CD4-positive, alpha-beta T cell treated with Interferon alpha-2 for 1 hour (primary cell): Measurements from ENCODE around the gene RFX2.
"Not testable (repeated sequence)": the region's sequence is repeated elsewhere in the genome, so short reads cannot be mapped to it uniquely, and the experiment has no call there.

Experiments used
- DNase-seq, 2 donors: peaks; one replicate each; pipeline ENCODE4 v3.0.0-alpha.2; 2020 to 2022

The RFX2 gene

DNA sequence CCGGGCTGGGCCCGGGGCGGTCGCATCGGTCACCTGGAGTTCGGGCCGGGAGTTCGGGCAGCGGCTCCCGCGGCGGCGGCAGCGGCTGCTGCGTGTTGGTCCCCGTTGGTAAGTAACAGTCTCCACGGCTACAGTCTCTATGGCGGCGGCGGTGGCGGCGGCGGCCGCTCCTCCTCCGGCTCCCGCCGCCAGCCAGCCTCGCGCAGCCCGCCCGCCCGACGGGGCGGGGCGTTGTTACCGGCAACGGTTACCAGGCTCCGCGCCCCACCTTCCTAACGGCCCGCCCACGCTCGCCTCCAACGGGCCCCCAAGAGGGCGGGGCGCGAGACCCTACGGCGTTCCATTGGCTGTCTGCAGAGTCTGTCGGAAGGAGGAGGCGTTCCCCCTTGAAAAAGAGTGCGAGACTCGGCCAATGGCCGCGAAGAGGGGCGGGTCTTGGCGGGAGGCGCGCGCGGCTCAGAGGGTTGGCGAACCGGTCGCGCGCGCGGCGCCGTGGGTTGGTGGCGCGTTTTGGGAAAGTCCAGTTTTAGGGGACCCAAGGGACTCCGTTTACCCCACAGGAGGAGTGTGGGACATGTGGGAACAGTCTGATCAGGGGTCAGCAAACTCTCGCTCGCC lies at the start of gene RFX2:
Gene RFX2, minus strand, starts transcription at position 141 of the 618 bp plus-strand sequence. CDS start 63,004 bp downstream, outside the sequence.
- peak; percentile 99 for DNase-seq

DNA sequence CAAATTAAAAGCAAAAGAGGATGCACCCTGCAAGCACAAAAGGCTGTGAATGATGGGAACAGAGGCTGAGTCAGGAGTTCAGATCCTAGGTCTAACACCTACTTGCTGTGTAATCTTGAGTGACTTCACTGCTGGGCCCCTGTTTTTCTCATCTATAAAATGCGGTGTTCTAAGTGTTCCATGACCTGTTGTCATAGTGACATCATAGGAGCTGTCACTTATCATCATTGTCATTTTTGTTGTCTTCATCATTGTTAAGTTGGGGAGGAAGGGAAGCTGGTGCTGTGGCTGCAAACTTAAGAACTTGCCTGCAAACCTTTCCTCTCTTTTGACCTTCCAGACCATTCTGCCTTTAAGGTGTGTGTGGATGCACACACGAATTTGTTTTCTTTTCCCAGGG lies 45.7 kb upstream of the RFX2 start:
- no peak for DNase-seq

- DNase-seq = no peak
Observed at GRCh38 chr19:6150289-6150688, 40.0 kb upstream of the RFX2 start.

GRCh38 chr19:6141217-6141616 lies 30.9 kb upstream of the RFX2 start:
- DNase-seq = no peak

- no peak for DNase-seq
Observed at GRCh38 chr19:6138511-6138910, 28.2 kb upstream of the RFX2 start.

DNA sequence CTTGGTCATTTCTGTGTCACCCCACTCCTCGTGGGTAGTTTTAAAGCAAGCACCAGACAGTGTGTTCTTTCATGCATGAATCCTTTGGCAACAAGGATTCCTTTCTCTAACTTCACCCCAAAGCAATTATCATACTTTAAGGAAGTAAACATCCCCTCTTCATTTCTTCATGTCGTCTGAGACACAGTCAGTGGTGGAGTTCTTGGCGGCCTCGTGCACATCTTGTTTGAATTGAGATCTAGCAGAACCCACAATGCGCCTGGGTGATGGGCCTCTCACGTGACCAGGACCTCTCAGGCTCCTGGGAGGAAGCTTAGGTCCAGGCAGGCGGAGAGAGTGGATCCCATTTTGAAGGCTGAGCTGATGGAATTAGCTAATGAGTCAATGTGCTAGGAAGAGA lies 27.8 kb upstream of the RFX2 start:
- DNase-seq = no peak

GRCh38 chr19:6133231-6133630 lies 22.9 kb upstream of the RFX2 start:
- DNase-seq = no peak

GRCh38 chr19:6132482-6132881 lies 22.2 kb upstream of the RFX2 start:
- DNase-seq = no peak

GRCh38 chr19:6127716-6128335 lies 17.5 kb upstream of the RFX2 start:
- no peak for DNase-seq

- peak in 1 of 2 donors; percentile 46 for DNase-seq
Observed at GRCh38 chr19:6126335-6126974, 16.2 kb upstream of the RFX2 start.

GRCh38 chr19:6125571-6125989 lies 15.3 kb upstream of the RFX2 start:
- DNase-seq = peak; percentile 73 to 81

DNA sequence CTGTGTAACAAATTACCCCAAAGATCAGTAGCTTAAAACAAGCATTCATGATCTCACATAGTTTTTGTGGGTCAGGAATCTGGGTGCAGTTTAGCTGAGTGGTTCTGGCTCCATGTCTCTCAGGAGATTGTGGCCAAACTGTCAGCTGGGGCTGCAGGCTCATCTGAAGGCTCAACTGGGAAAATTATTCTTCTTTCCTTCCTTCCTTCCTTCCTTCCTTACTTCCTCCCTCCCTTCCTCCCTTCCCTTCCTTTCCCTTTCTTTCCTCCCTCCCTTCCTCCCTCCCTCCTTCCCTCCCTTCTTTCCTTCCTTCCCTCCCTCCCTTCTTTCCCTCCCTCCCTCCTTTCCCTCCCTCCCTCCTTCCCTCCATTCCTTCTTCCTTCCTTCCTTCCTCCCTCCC lies 8.7 kb upstream of the RFX2 start:
- DNase-seq = no peak

GRCh38 chr19:6118043-6118442 lies 7.7 kb upstream of the RFX2 start:
- no peak for DNase-seq

DNA sequence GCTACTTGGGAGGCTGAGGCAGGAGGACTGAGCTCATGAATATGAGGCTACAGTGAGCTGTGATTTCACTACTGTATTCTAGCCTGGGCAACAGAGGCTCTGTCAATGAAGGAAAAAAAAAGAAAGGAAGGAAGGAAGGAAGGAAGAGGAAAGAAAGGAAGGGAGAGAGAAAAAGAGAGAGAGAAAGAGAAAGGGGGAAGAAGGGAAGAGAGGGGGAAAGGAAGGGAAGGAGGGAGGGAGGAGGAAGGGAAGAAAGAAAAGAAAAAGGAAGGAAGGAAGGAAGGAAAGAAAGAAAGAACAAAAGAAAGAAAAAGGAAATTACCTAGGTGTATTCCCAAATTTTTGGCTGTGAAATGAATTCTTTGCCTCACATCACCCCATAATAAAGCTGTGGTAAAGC lies 7.2 kb upstream of the RFX2 start:
- no peak for DNase-seq

GRCh38 chr19:6116749-6117430 lies 6.6 kb upstream of the RFX2 start:
- DNase-seq = no peak

DNA sequence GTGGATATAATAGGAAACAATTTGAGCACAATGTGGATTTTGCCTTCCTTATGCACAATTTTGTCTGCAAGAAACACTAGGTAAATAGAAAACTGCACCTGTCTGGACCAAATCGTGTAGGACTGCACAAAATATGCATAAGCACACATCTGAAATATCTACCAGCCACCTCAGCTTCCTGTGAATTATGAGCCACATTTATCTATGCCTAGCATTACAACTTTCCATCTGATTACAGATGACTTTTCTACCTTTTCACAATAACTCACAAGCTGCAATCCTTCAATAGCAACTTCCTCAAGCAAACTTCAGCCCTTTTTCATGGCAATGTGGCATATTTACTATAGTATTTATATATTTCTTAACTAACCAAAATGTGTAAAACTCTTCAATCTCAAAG lies 5.7 kb upstream of the RFX2 start:
- no peak for DNase-seq

DNA sequence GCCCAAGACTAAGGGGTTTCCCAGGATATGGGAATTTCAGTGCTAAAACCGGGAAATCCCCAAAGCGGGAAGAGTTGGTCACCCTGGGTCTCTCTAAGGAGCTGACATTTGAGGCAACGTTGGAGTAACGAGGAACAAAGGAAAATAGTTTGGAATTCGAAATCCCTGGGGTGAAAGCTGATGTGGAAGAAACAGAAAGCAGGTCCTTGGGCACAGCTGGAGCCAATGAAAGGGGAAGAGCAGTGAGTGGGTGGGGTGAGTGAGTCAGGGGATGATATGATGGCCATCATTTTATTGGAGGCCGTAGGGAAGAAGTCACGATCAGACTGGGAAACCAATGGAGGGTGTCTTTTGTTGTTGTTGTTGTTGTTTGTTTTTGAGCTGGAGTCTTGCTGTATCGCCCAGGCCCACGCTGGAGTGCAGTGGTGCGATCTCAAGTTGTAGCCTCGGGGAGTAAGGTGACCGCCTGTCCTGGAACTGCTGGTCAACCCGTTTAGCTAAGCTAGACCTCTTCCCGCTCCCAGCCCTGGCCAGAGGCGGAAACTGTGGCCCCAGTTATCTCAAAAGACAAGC lies 3.4 kb upstream of the RFX2 start:
- no peak for DNase-seq

DNA sequence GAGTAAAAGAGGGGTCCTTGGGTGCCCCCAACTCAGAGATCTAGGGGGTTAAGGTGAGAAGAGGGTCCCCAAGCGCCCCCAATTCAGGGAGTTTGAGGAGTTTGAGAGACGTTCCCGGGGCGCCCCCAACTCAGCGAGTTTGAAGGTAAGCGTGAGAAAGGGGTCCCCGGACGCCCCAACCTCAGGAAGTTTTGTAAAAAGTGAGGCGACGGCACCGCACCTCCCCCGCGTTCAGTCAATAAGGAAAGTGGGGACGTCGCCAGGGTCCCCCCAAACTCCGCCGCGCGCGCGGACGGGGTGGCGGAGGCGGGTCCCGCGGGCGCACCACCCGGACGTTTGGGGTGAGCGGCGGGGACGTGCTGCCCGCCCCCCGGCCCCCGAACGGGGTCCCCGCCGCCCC lies 353 bp downstream of the RFX2 start:
- no peak for DNase-seq

DNA sequence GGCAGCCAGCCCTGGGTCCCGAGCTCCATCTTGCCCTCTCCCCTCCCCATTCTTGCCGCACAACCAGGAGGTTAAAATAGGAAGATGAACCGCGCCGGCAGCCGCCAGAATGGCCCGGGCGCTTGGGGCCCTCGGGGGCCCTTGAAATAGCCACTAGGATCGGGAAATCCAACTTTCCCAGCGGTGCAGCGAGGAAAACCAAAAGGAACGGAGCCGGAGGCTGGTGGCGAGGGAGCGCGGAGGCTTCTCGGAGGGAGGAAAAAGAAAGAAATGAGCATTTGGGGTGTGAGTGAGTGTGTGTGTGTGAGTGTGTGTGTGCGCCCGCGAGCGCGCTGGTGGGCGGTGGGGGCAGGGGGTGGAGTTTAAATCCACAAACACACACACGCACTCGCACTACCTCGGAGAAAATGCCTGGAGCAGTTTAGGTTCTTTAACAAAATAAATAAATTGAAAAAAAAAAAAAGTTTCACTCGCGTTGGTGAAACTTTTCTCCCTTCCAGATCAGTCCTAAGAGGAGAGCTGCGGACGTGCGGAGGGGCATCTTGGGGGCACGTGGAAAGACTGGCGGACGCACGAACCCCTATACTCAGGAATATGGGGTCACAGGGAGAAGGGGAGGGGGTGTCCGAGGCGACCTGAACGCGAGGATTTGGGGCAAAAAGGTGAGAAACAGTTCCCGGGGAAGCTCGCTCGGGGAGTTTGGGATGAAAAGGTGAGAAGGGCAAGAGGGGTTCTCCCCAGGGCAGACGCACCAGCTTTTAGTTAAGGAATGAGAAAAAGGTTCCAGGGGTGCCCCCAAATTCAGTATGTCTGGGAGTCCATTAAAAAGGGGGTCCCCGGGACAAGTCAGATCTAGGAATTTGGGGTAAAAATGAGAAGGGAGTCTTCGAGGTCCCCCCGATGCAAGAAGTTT lies 1.3 kb downstream of the RFX2 start:
- peak; percentile 61 to 76 for DNase-seq

DNA sequence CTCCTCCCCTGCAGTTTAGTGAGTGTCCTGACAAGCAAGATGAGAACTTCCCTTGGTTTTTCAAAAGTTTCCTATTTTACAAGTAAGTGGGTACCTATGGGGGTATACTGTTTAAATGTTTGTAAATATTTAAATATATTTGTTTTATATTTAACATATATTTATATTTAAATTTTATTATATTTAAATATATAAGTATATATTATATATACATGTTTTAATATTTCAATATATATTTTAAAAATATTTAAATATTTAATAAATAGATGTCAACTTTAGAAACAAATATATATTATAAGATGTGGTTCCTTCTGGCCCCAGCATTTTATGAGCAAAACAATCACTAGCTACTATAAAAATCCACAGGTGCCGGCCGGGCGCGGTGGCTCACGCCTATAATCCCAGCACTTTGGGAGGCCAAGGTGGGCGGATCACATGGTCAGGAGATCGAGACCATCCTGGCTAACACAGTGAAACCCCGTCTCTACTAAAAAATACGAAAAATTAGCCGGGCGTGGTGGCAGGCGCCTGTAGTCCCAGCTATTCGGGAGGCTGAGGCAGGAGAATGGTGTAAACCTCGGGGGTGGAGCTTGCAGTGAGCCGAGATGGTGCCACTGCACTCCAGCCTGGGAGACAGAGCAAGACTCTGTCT lies 3.5 kb downstream of the RFX2 start:
- DNase-seq = not testable (repeated sequence)

GRCh38 chr19:6105444-6105843 lies 4.9 kb downstream of the RFX2 start:
- no peak for DNase-seq

GRCh38 chr19:6103894-6104293 lies 6.4 kb downstream of the RFX2 start:
- DNase-seq = no peak
